ENCODE data around the gene GNS. TPM values are rescaled to one million over a fixed set of nuclear protein-coding genes. Genes with fewer than 3 reads are reported as not detected.

GNS gene
- total and polyA plus RNA-seq, 2 of the 13 experiments (the other 11 are each of a cell fraction or from before 2014, with no cell fraction given), result 49.8 to 51.0 TPM

DNA sequence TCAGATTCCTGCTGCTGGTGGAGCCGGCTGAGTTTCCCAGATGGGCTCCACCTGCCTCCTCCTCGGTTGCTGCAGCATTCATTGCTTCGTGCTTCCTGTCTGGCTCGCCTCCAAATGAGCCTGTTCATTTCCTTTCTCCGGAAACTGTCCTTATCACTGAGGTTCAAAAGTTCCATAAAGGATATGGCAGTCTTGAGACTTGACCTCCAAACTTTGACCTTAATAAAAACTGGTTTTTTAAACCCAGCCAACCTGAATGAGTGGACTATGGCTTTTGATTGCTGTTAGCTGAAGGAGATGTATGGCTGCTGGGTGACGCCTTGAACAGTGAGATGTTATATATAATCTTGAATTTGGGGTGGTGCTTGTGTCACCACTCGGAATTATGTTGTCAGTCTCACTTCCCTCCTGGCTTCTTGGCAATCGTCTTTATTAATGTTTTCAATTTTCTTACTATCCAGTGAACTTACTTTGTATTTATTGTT is 86.2 kb downstream of the GNS start (continued):
- TF ChIP-seq, protein P1, sequence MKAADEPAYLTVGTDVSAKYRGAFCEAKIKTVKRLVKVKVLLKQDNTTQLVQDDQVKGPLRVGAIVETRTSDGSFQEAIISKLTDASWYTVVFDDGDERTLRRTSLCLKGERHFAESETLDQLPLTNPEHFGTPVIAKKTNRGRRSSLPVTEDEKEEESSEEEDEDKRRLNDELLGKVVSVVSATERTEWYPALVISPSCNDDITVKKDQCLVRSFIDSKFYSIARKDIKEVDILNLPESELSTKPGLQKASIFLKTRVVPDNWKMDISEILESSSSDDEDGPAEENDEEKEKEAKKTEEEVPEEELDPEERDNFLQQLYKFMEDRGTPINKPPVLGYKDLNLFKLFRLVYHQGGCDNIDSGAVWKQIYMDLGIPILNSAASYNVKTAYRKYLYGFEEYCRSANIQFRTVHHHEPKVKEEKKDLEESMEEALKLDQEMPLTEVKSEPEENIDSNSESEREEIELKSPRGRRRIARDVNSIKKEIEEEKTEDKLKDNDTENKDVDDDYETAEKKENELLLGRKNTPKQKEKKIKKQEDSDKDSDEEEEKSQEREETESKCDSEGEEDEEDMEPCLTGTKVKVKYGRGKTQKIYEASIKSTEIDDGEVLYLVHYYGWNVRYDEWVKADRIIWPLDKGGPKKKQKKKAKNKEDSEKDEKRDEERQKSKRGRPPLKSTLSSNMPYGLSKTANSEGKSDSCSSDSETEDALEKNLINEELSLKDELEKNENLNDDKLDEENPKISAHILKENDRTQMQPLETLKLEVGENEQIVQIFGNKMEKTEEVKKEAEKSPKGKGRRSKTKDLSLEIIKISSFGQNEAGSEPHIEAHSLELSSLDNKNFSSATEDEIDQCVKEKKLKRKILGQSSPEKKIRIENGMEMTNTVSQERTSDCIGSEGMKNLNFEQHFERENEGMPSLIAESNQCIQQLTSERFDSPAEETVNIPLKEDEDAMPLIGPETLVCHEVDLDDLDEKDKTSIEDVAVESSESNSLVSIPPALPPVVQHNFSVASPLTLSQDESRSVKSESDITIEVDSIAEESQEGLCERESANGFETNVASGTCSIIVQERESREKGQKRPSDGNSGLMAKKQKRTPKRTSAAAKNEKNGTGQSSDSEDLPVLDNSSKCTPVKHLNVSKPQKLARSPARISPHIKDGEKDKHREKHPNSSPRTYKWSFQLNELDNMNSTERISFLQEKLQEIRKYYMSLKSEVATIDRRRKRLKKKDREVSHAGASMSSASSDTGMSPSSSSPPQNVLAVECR (CRISPR knock-in tag; IDR thresholded peaks at IDR 0.05; ENCODE audit: borderline replicate concordance), result no peak; the same call in 1 of the 2 replicates
- TF ChIP-seq, protein P2, sequence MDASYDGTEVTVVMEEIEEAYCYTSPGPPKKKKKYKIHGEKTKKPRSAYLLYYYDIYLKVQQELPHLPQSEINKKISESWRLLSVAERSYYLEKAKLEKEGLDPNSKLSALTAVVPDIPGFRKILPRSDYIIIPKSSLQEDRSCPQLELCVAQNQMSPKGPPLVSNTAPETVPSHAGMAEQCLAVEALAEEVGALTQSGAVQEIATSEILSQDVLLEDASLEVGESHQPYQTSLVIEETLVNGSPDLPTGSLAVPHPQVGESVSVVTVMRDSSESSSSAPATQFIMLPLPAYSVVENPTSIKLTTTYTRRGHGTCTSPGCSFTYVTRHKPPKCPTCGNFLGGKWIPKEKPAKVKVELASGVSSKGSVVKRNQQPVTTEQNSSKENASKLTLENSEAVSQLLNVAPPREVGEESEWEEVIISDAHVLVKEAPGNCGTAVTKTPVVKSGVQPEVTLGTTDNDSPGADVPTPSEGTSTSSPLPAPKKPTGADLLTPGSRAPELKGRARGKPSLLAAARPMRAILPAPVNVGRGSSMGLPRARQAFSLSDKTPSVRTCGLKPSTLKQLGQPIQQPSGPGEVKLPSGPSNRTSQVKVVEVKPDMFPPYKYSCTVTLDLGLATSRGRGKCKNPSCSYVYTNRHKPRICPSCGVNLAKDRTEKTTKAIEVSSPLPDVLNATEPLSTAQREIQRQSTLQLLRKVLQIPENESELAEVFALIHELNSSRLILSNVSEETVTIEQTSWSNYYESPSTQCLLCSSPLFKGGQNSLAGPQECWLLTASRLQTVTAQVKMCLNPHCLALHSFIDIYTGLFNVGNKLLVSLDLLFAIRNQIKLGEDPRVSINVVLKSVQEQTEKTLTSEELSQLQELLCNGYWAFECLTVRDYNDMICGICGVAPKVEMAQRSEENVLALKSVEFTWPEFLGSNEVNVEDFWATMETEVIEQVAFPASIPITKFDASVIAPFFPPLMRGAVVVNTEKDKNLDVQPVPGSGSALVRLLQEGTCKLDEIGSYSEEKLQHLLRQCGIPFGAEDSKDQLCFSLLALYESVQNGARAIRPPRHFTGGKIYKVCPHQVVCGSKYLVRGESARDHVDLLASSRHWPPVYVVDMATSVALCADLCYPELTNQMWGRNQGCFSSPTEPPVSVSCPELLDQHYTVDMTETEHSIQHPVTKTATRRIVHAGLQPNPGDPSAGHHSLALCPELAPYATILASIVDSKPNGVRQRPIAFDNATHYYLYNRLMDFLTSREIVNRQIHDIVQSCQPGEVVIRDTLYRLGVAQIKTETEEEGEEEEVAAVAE (CRISPR knock-in tag; IDR thresholded peaks at IDR 0.05; ENCODE audit: borderline replicate concordance), result no peak
- TF ChIP-seq SMYD3 (CRISPR knock-in tag; IDR thresholded peaks at IDR 0.05) (no peak), SPEN (CRISPR knock-in tag; IDR thresholded peaks at IDR 0.05; ENCODE audit: low read depth) (0 out of 2 replicates have a peak, but pooled peaks have one; percentile 6), SP5 (CRISPR knock-in tag; IDR thresholded peaks at IDR 0.05; ENCODE audit: borderline replicate concordance, low read depth) (peak; percentile 44; the same call in 1 of the 2 replicates), TBP (CRISPR knock-in tag; IDR thresholded peaks at IDR 0.05) (no peak), MED8 (CRISPR knock-in tag; IDR thresholded peaks at IDR 0.05; ENCODE audit: insufficient replicate concordance) (no peak), RFXANK (CRISPR knock-in tag; IDR thresholded peaks at IDR 0.05) (no peak), DNMT1 (CRISPR knock-in tag; IDR thresholded peaks at IDR 0.05) (no peak), JDP2 (CRISPR knock-in tag; IDR thresholded peaks at IDR 0.05; ENCODE audit: borderline replicate concordance) (no peak), ZMYM4 (CRISPR knock-in tag; IDR thresholded peaks at IDR 0.05) (peak; percentile 61), CBX5 (CRISPR knock-in tag; IDR thresholded peaks at IDR 0.05; ENCODE audit: borderline replicate concordance) (peak; percentile 48; the same call in 1 of the 2 replicates)
- TF ChIP-seq, protein P3, sequence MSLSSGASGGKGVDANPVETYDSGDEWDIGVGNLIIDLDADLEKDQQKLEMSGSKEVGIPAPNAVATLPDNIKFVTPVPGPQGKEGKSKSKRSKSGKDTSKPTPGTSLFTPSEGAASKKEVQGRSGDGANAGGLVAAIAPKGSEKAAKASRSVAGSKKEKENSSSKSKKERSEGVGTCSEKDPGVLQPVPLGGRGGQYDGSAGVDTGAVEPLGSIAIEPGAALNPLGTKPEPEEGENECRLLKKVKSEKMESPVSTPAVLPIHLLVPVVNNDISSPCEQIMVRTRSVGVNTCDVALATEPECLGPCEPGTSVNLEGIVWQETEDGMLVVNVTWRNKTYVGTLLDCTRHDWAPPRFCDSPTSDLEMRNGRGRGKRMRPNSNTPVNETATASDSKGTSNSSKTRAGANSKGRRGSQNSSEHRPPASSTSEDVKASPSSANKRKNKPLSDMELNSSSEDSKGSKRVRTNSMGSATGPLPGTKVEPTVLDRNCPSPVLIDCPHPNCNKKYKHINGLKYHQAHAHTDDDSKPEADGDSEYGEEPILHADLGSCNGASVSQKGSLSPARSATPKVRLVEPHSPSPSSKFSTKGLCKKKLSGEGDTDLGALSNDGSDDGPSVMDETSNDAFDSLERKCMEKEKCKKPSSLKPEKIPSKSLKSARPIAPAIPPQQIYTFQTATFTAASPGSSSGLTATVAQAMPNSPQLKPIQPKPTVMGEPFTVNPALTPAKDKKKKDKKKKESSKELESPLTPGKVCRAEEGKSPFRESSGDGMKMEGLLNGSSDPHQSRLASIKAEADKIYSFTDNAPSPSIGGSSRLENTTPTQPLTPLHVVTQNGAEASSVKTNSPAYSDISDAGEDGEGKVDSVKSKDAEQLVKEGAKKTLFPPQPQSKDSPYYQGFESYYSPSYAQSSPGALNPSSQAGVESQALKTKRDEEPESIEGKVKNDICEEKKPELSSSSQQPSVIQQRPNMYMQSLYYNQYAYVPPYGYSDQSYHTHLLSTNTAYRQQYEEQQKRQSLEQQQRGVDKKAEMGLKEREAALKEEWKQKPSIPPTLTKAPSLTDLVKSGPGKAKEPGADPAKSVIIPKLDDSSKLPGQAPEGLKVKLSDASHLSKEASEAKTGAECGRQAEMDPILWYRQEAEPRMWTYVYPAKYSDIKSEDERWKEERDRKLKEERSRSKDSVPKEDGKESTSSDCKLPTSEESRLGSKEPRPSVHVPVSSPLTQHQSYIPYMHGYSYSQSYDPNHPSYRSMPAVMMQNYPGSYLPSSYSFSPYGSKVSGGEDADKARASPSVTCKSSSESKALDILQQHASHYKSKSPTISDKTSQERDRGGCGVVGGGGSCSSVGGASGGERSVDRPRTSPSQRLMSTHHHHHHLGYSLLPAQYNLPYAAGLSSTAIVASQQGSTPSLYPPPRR (CRISPR knock-in tag; IDR thresholded peaks at IDR 0.05; ENCODE audit: borderline replicate concordance), result no peak
- TF ChIP-seq, protein P4, sequence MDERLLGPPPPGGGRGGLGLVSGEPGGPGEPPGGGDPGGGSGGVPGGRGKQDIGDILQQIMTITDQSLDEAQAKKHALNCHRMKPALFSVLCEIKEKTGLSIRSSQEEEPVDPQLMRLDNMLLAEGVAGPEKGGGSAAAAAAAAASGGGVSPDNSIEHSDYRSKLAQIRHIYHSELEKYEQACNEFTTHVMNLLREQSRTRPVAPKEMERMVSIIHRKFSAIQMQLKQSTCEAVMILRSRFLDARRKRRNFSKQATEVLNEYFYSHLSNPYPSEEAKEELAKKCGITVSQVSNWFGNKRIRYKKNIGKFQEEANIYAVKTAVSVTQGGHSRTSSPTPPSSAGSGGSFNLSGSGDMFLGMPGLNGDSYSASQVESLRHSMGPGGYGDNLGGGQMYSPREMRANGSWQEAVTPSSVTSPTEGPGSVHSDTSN (CRISPR knock-in tag; IDR thresholded peaks at IDR 0.05), result no peak

Data from HepG2 (cell line).